Astrocyte of the spinal cord (primary cell): ENCODE measurements around the gene NTNG2.

ENCODE experiments used
- DNase-seq: peaks from one replicate; pipeline ENCODE4 v3.0.0; 2011; ENCODE audit warnings: low read depth, low spot score
- H3K4me3 ChIP-seq: 2 replicates; pipeline ENCODE4 v1.5.1; 2011; ENCODE audit warnings: low read depth, mild to moderate bottlenecking, low read length, moderate library complexity
- CTCF ChIP-seq: IDR thresholded peaks from 2 replicates; pipeline ENCODE4 v1.5.1; 2012; ENCODE audit warnings: low read depth, mild to moderate bottlenecking, low read length, inconsistent platforms
- in situ Hi-C: cut with HindIII; loops from 2 replicates; pipeline ENCODE4 v1.10.0; 2017; ENCODE audit warnings: low sequenced_read_pairs

The NTNG2 gene

DNA sequence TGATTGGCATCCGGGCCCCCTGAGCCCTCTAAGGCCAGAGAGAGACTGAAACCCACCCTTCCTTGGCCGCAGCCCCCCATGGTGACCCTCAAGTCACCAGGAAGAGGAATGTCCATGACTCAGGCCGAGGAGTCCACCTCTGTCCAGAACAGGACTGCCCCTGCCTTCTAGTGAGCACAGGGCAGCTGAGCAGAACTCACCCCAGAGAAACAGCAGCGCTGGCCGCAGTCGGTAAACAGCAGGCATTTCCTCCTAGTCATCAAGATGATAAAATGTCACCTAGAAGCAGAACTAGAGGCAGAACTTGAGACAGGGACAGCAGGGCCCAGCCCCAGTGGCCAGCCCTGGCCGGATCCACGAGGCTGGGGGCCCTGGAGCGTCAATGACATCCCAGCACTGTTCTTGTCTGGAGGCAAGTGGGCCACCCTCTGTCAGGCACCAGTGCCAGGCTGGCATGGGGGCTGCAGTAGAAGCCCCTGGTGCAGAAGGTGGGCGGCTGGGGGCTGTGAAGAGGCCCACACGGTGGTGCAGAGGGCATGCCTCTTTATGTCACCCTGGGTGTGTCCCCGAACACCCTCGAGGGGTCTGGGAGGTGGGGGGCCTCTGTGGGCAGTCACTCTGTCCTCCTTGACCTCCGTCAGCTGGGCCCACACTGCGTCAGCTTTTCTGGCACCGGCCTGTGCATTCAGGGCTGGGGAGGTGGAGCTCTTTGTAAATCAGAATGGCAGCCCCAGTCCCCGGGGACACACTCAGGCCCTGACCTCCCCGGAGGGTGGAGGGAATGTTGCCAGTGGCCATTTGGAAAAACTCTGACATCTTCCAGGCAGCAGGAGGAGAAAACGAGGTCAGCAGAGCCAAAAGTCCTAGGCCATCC is 83.0 kb downstream of the NTNG2 start:
- no peak for DNase-seq
- H3K4me3 ChIP-seq: no peak overlapping the region
- TF ChIP-seq CTCF: no peak
- in situ Hi-C loops: no loop called here

DNA sequence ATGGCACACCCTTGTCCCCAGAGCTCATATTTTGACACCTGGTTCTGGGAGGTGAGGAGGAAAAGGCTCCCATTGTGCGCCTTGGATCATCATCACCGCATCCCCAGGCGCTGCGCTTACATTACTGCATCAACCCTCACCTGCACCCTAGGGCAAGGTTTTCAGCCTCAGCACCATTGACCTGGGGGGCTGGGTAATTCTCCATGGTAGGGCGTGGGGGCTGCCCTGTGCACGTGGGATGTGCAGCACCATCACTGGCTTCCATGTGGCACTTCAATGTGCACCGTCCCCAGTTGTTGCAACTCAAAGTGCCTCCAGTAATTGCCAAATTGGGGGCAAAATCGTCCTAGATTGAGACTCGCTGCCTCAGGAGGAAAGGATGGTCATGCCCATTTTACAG is 83.6 kb downstream of the NTNG2 start:
- no peak overlapping the region for H3K4me3 ChIP-seq
- DNase-seq: no peak
- in situ Hi-C loops: no loop called here
- TF ChIP-seq CTCF: no peak

GRCh38 chr9:132247942-132248341 is 86.1 kb downstream of the NTNG2 start:
- in situ Hi-C loops: no loop called here
- TF ChIP-seq CTCF: no peak
- DNase-seq: no peak
- H3K4me3 ChIP-seq: no peak overlapping the region

DNA sequence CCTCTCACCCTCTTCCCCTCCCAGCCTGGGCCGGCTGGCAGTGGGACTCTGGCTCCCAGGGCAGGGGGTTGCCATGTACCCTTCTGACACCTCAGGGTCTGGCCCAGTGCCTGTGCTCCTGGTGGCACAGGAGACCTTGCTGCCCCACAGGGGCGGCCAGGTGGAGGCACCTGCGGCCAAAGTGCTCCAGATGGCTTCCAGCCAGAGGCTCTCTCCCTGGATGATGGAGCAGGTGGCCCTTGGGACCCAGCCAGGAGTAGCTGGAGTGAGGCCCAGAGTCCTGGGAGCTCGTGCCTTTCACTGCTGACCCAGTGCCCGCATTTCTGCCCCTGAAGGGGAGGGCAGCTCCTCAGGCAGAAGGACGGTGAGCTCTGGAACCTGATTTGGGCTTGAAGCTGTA is 87.3 kb downstream of the NTNG2 start:
- in situ Hi-C loops: no loop called here
- DNase-seq: no peak
- TF ChIP-seq CTCF: no peak
- no peak overlapping the region for H3K4me3 ChIP-seq

DNA sequence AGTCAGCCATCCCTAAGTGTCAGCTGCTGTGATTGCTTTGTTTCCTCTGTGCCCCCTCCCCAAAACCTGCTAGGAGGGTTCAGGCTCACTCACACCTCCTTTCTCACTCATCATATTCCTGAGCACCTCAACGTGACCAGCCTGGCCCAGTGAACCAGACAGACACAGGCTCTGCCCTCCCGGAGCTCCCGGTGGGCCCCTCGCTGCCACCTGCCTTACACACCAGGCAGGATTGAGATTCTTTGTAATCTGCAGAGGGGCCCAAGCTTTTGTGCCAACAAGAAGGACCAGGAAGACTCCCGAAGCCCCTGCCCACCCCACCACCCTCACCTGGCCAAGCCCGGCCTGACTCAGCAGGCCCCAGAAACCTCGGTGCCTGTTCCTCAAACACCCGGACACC is 87.8 kb downstream of the NTNG2 start:
- in situ Hi-C loops: no loop called here
- no peak overlapping the region for H3K4me3 ChIP-seq
- DNase-seq: no peak
- no peak for TF ChIP-seq CTCF

DNA sequence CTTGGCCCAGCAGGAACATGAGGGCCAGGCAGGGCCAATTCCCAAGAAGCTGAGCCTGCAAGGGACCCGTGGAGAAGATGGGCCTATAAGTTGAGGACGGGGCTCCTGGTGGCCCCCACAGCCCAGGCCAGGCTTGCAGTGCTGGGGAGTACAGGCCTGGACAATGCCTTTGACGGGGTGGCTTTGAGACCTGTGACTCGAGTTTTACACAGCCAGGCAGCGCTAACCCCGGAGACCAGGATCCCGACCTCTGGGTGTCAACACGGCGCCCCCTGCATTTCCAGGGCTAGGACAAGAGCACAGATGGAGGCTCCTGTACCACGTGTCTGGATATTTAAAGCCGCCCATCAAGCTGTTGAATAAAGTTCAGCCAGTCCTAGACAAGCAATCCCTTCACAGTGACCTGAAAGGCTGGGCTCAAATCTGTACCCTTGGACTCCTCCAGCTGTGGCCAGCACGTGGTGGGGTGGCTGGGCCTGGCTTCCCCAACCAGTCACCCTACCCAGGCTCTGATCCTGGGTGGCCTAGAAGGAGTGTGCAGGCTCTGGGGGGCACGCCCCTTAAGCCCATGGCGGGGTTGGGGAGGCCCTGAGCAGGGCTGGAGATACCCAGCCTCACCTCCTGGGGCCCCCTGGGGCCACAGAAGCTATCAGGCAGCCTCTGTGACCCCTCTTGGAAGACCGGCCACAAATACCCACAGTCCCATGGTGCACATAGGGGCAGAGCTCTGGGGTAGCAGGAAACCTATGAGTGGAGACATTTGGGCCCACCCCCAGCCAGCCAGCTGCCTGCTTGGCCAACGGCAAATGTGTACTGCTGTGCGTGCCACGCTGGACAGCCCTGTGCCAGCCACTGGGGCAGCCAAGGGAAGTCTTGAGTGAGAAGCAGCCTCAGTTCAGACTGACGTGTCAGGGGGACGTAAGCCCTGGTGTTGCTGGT is 88.7 kb downstream of the NTNG2 start:
- no peak for DNase-seq
- no peak for TF ChIP-seq CTCF
- no peak overlapping the region for H3K4me3 ChIP-seq
- in situ Hi-C loops: no loop called here
